ENCODE data around the gene DPP6.

DNA sequence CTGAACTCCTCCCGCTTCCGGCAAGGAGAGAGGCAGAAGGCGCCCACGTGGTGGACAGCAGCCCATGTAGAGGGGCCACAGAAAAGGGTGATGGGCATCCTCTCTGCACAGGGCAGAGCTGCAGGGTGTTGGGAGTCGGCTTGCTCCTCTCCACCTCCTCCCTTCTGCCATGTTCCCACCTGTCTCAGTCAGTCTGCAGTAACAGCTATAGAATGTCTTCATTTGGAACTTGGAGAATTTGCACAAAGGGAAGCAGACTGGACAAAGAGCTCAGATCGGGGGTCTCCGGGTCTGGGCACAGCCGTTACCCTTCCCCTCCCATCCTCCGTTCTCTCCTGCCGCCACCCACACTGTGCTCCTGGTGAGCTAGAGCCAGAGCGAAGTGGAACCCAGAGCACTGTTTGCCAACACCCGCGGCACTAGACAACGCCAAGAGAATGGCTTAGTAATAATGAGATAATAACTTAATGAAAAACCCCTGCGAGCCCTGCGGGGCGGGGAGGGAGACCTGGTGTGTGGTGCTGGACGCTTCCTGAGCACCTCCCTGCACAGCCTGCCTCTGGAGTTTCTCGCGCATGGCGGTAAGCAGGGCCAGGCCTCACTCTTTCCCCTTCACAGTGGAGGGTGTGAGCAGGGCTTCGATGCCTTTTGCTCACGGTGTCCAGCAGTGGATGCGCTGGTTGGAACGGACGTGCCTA, 696.0 kb downstream of the DPP6 start:
- no peak for TF ChIP-seq EZH2 (IDR thresholded peaks at IDR 0.05; ENCODE audit: borderline replicate concordance, insufficient read depth, low read depth, low read length, poor library complexity, severe bottlenecking)
- TF ChIP-seq, protein P1, sequence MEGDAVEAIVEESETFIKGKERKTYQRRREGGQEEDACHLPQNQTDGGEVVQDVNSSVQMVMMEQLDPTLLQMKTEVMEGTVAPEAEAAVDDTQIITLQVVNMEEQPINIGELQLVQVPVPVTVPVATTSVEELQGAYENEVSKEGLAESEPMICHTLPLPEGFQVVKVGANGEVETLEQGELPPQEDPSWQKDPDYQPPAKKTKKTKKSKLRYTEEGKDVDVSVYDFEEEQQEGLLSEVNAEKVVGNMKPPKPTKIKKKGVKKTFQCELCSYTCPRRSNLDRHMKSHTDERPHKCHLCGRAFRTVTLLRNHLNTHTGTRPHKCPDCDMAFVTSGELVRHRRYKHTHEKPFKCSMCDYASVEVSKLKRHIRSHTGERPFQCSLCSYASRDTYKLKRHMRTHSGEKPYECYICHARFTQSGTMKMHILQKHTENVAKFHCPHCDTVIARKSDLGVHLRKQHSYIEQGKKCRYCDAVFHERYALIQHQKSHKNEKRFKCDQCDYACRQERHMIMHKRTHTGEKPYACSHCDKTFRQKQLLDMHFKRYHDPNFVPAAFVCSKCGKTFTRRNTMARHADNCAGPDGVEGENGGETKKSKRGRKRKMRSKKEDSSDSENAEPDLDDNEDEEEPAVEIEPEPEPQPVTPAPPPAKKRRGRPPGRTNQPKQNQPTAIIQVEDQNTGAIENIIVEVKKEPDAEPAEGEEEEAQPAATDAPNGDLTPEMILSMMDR (IDR thresholded peaks at IDR 0.05): no peak

Data from B cell (primary cell).